ENCODE results near the gene NAV2.

NAV2 gene

DNA sequence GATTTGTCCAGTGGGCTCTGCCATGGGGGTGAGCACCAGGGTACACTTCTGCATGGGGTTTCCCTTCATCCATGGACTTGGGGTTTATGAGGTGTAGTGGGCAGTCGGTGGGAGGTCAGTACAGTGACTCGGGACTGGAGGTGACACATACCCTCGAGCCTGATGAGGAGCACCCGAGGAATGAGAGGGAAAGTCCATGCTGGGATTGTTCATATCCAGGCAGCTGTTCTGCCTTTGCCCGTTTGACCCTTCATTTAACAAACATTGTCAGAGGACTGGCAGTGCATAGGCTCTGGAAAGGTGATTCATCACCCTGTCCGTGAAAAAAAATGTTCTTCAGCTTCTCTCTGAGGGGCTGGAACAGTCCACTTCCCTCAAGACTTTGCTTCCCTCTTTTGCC is 2.7 kb downstream of the NAV2 start:
- no peak for DNase-seq (ENCODE audit: low read depth in 4 of 4, low spot score in 1 of 4)

DNA sequence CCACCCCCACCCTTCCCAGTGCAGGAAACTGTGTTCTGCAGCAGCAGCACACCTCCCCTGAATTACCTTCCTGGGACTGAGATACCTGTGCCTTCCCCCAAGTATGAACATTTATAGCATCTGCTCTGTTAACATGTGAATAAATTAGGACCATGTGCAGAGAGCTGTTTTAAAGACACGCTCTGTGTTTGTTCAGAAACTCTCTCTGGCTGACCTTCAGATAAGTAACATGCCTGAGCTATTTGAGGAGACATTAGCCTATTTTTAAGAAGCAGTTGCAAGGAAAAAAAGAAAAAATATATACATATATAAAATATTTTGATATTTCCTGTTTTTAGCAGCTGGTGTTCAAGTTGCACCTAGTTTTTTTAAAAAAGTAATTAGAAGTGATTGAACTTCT is 5.4 kb downstream of the NAV2 start:
- no peak for DNase-seq (ENCODE audit: low read depth in 4 of 4, low spot score in 1 of 4)

DNA sequence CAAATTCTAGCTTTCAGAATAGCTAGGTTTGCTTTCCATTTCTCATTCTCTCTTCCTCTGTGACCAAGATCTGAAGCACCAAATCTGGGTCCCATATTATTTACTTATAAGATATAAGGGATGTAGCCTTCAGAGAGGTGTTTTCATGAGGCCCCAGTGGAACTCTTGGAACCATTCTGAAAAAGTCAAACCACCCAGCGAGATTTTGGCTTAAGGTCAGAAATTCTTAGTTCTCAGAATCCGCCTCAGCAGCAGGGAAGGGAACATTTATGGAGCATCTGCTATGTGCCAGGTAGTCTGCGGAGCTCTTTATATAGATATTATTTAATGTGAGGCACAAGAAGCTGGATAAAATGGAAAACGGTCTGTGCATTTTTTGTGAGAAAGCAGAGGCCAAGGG is 6.3 kb downstream of the NAV2 start:
- DNase-seq (ENCODE audit: low read depth in 4 of 4, low spot score in 1 of 4), result no peak

DNA sequence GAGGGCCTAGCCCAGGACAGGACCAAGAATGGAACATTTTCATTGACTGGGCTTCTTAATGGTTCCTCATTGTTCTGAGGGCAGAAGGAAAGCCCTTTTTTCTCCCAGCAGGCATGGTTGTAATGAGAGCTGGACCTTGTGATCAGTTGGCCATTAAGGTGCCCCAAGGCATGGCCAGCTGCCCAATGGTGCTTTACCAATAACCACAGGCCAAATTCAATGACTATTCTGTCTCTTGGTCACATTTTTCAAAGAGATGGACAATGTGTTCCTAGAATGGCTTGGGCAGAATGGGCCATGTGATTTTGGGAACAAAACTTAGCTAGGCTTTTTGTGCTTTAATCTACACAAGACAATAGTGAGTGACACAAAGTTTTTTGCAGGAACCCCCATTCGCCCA is 7.3 kb downstream of the NAV2 start:
- DNase-seq (ENCODE audit: low read depth in 4 of 4, low spot score in 1 of 4), result no peak

DNA sequence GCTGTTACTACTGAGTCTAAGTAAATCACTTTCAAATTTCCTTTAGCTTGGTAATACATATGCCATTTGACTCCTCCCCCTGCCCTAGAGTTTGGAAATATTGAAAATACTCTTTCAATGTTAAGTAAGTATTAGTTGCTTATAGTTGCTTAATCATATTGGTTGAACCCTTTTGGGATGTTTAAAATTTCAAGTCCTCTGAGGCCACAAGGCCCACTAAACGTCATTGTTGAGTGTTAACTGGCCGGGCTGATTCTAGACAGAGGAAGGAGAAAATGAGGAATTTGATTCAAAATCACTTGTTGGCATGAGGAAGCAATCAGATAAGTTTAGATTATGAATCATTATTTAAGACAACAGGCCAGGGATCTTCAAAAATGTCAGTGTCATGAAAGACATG is 8.5 kb downstream of the NAV2 start:
- DNase-seq (ENCODE audit: low read depth in 4 of 4, low spot score in 1 of 4), result no peak

DNA sequence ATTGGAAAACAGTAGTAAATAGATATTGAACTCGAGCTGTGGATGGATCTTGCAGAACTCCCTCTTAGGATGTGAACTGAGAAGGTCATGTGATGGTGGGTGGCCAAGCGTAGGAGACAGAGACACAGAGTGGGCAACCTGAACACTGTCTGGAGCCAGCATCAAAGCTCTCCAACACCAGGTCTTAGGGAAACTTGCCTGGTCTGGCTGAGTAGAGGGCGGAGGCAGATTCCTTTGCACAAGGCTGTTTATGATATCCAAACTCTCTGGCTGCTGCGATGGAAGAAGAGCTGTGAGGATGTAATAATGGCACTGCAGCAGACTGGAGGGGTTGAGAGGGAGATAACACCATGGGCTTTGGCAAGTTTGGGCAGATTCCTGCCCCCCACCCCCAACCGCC is 10.1 kb downstream of the NAV2 start:
- DNase-seq (ENCODE audit: low read depth in 4 of 4, low spot score in 1 of 4), result no peak

DNA sequence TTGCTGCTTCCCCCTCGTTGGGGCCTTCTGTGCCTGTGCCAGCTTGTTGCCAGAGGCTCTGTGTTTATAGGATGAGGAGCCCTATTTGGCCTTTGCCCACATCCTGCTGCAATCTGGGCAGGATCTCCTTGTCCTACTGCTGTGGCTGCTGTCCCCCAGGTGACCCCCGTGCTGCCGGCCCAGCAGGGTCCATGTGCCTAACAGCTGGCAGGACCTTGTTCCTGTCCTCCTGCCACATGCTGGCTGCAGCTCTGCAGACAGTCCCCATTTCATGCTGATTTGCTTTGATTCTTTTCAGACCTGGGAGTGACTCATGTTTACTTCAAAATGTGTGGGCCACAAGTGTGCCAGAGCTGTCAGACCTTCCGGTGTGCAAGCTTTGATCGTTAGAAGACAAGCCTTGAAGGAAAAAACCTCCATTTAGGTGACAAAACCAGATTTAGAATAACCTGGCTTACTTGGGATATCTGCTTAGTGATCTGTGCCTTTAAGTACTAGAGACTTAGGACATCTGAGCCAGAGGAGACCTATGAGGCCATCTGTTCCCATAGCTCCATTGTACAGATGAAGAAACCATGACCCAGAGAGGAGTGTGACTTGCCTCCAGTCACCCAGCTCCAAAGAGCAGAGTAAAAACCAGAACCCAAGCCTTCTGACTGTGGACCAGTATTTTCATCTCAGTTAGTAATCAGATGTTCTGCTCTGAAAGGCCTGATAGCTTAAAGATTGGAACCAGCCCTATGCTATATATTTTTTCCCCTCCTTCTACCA is 11.1 kb downstream of the NAV2 start:
- no peak for DNase-seq (ENCODE audit: low read depth in 4 of 4, low spot score in 1 of 4)

DNA sequence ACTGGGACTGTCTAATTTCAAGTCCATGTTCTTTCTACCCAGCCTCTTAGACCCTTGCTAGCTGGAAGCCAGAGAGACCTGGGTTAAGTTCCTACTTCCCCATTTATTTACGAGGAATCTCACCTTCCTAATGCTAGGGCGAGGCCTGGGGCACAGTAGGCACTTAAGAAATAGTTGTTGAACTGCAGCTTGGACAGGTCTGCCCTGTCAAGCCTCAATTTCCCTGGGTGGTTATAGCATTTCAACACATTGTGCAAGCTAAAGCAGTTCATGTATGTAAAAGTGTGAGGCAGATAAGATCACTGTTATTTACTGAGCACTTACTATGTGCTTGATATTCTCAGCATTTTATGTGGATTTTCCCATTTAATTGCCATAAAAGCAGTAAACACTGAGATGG is 12.1 kb downstream of the NAV2 start:
- DNase-seq (ENCODE audit: low read depth in 4 of 4, low spot score in 1 of 4), result no peak

DNA sequence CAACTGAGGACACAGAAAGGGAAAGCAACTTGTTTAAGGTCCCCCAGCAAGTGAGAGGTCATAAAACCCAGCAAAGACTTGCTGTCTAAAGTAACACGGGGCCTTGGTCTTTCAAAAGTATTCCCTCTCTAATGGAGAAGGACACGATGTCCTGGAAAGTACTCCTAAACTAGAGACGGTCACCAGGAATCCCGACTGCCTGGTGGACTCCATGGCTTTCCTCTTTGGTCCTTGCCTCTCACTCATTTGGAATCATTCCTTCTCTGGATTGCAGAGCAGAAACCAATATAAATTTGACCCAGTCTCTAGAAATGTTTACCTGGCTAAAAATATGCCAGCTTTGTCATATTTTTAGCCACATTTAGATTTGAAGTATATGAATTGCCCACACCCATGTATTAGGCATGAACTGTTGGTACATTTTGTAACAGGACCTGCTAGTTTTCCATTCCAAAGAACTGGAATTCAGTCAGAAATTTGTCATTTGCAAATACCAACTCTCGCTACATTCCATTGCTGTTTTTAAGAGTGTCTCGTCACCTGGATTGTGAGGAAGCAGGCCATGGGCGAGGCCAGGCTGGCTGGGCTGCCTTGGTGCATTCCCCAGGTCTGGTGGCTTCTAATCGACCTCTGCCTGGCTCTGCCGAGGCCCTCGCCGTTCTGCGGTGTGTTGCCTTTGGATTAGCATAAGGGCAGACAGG is 12.9 kb downstream of the NAV2 start:
- DNase-seq (ENCODE audit: low read depth in 4 of 4, low spot score in 1 of 4), result no peak

DNA sequence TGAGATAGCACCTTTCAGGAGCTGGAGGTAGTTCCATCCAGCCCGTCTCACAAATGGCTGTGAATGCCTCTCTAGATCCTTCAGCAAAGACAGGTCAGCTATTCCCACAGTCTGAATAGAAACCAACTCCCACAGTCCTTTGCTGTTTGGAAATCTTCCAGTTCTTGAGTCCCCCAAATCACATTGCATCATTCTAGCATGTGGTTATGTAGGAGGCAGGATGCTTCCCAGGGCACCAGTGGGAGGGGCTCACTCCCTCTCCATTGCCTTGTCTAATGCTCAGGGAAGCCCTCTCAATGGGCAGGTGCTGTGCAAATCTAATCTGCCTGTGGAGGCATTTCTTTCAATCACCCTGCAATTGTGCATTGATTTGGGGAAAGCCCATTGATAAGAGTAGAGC is 14.6 kb downstream of the NAV2 start:
- no peak for DNase-seq (ENCODE audit: low read depth in 4 of 4, low spot score in 1 of 4)

DNA sequence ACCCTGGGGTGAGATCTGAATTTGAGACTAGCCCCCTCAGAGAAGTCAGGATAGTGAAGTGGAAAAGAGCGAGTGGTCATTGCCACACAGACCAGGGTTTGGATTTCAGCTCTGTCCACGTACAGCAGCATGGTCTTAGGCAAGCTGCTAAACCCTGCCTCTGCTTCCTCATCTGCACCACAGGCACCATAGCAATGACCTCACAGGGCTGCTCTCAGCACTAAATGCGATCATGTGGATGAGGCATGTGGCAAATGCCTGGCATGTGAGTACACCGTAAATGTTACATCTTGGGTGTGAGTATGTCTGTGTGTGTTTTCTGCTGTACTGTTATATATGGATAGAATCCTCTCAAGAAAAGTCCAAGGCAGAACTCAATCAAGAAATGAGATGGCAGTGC is 15.8 kb downstream of the NAV2 start:
- no peak for DNase-seq (ENCODE audit: low read depth in 4 of 4, low spot score in 1 of 4)

DNA sequence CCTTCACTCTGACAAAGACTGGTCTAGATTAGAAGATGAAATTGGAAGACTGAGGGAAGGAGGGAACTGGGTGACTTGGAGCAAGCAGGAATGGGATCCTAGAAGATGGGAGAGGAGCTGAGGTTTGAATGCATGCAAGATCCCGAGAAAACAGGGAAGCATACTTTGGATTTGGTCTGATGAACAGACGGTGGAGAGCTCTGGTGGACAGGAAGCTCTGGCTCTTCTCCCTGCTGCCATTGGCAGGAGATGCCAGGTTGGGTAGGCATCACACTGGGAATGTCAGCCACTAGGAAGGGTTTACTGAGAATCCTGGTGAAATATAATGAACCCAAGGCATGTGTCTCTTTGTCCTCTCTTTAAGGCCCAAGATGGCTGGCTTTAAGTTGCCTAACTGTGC is 16.5 kb downstream of the NAV2 start:
- DNase-seq (ENCODE audit: low read depth in 4 of 4, low spot score in 1 of 4), result no peak

DNA sequence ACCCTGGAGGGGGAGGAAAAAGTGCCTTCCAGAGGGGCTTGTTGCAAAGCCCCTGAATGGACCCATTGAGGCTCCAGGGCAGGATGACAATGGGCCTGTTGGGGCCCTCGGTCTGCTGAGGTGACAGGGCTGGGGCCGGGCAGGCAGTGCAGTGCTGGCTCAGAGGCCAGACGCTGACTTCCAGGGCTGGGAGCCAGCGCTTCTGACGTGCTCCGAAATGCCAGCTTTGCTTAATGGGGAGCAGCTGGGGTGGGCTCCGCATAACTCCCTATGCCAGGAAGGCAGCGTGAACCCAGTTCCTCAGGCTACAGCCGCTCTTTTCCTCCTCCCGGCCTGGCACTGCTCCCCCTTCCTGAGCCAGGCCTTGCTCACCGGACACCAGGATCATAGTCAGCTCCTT is 17.7 kb downstream of the NAV2 start:
- no peak for DNase-seq (ENCODE audit: low read depth in 4 of 4, low spot score in 1 of 4)

DNA sequence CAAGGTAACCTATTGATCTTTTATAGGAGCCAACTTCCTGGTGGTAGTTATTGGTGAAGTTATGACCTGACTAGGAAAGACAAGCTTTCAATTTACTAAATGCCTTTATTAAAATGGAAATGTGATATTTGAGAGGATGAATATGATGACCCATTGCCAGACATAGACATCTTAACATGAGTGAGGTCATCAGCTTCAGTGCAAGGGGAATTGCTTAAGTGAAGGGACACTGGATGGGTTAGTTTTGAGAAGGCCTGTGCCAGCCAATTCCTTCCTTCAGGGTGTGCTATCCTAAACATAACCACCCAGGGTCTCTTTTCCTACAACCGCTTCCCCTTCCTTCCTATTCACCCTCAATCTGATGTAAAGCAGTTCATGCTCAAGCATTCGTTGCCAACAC is 21.5 kb downstream of the NAV2 start:
- no peak for DNase-seq (ENCODE audit: low read depth in 4 of 4, low spot score in 1 of 4)

DNA sequence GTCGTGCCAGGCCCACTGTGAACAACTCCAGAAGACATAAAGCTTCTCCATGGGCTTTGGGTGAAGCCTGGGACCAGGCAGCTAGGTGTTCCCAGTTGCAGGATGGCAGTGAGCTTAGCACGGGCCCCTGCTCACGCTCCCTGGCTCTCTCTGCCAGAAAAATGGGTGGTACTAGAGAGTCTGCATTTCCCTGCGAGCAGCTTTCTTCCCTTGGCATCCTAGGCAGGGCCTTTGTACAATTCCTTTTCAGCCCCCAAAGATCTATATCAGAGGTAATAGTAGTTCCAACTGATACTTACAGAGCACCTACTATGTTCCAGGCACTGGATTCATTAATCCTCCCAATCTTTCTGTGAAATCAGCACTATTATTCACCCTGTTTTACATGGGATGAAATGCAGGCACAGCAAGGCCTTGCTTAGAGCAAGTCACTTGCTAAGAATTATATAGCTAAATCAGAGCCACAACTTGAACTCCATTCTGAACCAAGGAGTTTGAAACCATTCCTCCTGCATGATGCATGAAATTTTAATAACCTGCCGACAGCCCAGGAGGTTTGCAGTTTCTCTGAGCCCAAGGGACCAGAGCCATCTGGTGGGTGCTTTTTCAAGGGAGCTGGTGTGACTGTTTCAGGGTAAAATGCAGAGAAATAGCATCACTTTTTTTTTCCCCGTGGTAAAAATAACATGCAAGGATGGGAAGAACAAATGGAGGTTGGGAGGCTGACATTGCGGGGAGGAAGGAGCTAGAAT is 22.7 kb downstream of the NAV2 start:
- DNase-seq (ENCODE audit: low read depth in 4 of 4, low spot score in 1 of 4), result no peak

DNA sequence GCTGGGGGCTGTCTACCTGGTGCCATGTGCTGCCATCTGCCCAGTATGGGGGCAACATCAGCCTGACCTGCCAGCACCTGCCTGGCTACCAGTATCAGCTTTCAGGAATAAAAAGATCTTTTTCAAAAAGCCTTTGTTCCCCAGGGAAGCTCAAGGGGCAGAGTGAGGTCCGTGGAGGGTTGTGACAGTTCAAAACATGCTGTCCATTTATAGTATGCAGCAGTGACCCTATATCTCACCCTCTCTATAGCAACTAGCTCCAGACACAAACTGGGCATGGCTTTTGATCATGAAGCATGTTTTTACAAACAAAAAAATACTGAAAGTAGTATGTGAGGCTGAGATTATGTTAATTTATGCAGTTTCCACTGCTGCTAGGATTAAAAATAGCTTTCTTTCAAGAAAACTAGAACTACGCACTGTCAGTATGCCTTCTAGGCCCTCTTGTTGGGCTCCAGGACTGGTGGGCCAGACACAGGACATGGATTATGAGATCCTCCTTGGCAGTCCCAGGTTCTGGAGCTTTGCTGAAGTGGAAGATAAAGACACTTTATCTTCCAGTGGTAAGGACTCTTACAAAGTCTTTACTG is 23.4 kb downstream of the NAV2 start:
- DNase-seq (ENCODE audit: low read depth in 4 of 4, low spot score in 1 of 4), result no peak

DNA sequence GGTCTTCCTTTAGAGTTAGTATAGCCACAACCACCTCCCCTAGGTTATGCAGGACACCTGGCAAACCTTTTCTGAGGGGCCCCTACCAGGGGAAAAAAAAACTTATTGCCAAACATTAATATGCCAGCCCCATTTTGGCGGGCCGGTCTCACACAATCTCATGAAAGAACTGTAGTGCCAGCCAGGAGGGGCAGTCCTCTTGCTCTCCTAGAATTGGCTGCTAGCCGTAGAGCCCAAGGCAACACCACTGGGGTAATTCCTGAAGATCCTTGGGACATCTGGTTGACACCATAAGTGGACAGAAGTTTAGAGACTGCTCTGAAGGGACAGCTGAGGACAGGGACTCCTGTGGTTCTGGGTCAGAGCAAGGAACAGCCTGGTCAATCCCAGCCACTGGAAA is 24.2 kb downstream of the NAV2 start:
- no peak for DNase-seq (ENCODE audit: low read depth in 4 of 4, low spot score in 1 of 4)

DNA sequence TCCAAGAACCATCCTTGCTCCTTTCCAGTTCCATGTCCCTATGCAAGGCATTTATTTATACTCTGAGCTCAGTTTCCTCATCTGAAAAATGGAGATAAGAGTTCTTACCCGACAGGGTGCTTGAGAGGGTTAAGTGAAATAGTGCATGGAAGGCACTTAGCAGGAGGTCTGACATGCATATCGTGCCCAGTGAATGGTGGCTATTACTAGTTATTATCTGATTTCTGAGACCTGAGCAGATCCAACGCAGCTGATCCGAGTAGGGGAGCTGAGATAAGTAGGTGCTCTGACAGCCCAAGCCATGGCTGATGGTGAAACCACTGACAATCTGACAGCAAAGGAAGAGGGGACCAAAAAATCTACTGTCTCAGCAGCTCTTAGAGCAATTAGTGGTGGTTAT is 24.9 kb downstream of the NAV2 start:
- DNase-seq (ENCODE audit: low read depth in 4 of 4, low spot score in 1 of 4), result no peak

DNA sequence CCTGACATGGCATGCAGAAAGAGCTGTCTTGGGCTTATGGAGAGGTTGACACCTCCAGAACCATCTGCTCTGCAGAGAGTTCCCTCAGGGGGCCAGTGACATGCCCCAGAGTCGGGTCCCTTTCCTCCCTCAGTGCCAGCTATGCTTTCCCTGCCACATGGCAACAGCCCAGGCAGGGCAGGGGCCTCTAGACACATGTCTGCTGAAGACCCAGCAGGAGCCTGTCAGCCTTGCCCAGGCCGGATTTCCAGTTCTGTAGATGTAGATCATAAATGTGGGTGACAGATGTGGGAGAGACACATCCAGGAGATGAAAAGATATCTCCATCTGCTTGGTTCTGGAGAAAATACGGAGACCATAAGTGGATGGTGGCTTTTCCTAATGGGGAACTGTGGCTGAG is 25.5 kb downstream of the NAV2 start:
- no peak for DNase-seq (ENCODE audit: low read depth in 4 of 4, low spot score in 1 of 4)

DNA sequence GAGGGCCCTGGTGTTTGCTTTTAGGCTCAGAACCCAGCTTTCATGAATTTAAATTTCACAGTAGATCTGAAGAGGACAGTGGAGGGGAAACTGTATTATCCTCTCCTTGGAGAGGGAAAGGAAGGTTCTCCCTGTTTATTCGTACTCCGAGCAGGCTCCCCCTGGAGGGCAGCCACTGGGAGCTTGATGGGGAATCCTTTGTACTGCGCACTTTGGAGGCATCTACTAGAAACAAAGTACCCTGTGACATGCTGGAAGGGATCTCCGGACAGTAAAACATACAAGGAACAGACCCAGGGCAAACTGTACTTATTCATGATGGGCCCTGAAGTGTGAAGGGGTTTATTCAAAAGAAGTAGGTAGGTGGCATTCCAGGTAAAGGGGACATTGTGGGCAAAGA is 27.2 kb downstream of the NAV2 start:
- DNase-seq (ENCODE audit: low read depth in 4 of 4, low spot score in 1 of 4), result no peak

DNA sequence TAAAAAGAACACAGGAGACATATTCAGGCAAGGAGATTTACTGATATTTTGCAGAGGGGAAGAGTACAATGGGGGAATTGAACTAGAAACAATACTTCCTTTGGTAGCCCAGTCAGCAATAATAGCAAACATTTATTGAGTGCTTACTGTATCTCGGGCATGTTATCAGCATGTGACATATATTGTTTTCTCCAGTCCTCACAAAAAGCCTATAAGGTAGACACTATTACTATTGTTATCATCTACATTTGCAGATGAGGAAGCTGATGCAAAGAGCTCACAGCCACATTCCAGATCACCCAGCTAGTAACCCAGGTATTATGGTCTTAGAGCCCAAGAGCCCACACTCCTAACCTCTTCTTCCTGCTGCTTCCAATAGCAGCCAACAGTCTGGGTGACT is 27.9 kb downstream of the NAV2 start:
- no peak for DNase-seq (ENCODE audit: low read depth in 4 of 4, low spot score in 1 of 4)

All from stimulated activated CD4-positive, alpha-beta T cell treated with anti-CD3 and anti-CD28 coated beads, Interleukin-1b, Interleukin-23, amount 100 ng/mL, for 24 hours (primary cell).